Measurements from ENCODE around the gene TIMP2.
"Not testable (repeated sequence)": the region's sequence is repeated elsewhere in the genome, so short reads cannot be mapped to it uniquely, and the experiment has no call there.

Gene TIMP2

GRCh38 chr17:78922816-78923498, 2.2 kb downstream of the TIMP2 start:
- Histone ChIP-seq H3K4me1 (ENCODE audit: control insufficient read depth, insufficient read depth, low read length) (peaks cover 10% of the 10 kb centered on the region), H3K4me3 (ENCODE audit: low read length) (no peak overlapping the region), H3K9me3 (ENCODE audit: control insufficient read depth, low read length) (no peaks in the 10 kb centered on the region), H3K27me3 (ENCODE audit: control insufficient read depth, insufficient read depth, low read length) (no peaks in the 10 kb centered on the region), H3K36me3 (ENCODE audit: control insufficient read depth, insufficient read depth, low read length) (no peaks in the 10 kb centered on the region), H3K9ac (ENCODE audit: low read length) (peak overlapping the region; percentile 80)

DNA sequence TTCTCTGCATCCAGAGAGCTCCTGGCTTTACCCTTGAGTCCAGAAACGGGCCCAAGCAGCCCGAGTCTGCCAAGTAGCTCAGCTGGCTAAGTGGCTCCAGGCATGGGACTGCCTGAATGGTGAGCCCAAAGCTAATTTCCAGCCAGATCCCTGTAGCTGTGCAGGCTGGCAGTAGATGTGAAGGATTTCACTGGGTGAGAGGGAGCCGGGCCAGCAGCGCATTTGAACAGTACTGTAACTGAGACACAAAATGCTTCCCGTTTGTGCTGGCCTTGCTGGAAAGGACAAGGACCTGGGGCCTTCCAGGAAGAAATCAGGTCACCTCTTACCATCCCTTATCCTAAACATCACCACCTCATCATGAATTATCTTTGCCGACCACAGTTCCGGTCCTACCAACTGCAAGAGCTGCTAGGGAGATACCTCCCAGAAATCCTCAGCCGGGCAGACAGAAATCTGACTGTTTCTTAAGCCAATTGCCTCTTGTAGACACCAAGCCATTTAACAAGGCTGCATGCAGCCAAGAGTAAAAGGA, 3.7 kb downstream of the TIMP2 start:
- H3K9me3 ChIP-seq (ENCODE audit: control insufficient read depth, low read length): no peaks in the 10 kb centered on the region
- no peaks in the 10 kb centered on the region for H3K36me3 ChIP-seq (ENCODE audit: control insufficient read depth, insufficient read depth, low read length)
- no peak overlapping the region for H3K4me3 ChIP-seq (ENCODE audit: low read length)
- no peak overlapping the region for H3K9ac ChIP-seq (ENCODE audit: low read length)
- no peaks in the 10 kb centered on the region for H3K27me3 ChIP-seq (ENCODE audit: control insufficient read depth, insufficient read depth, low read length)
- H3K4me1 ChIP-seq (ENCODE audit: control insufficient read depth, insufficient read depth, low read length): peaks cover 13% of the 10 kb centered on the region

- peaks cover 23% of the 10 kb centered on the region for H3K4me1 ChIP-seq (ENCODE audit: control insufficient read depth, insufficient read depth, low read length)
- no peak overlapping the region for H3K9ac ChIP-seq (ENCODE audit: low read length)
- H3K9me3 ChIP-seq (ENCODE audit: control insufficient read depth, low read length): no peaks in the 10 kb centered on the region
- H3K4me3 ChIP-seq (ENCODE audit: low read length): no peak overlapping the region
- no peaks in the 10 kb centered on the region for H3K27me3 ChIP-seq (ENCODE audit: control insufficient read depth, insufficient read depth, low read length)
- H3K36me3 ChIP-seq (ENCODE audit: control insufficient read depth, insufficient read depth, low read length): no peaks in the 10 kb centered on the region
Observed at GRCh38 chr17:78920528-78920927, 4.7 kb downstream of the TIMP2 start.

- Histone ChIP-seq H3K4me1 (ENCODE audit: control insufficient read depth, insufficient read depth, low read length) (peaks cover 26% of the 10 kb centered on the region), H3K9me3 (ENCODE audit: control insufficient read depth, low read length) (no peaks in the 10 kb centered on the region), H3K4me3 (ENCODE audit: low read length) (no peak overlapping the region), H3K36me3 (ENCODE audit: control insufficient read depth, insufficient read depth, low read length) (no peaks in the 10 kb centered on the region), H3K27me3 (ENCODE audit: control insufficient read depth, insufficient read depth, low read length) (no peaks in the 10 kb centered on the region), H3K9ac (ENCODE audit: low read length) (no peak overlapping the region)
Observed at GRCh38 chr17:78919861-78920450, 5.2 kb downstream of the TIMP2 start.

- Histone ChIP-seq H3K36me3 (ENCODE audit: control insufficient read depth, insufficient read depth, low read length) (no peaks in the 10 kb centered on the region), H3K9ac (ENCODE audit: low read length) (no peak overlapping the region), H3K4me1 (ENCODE audit: control insufficient read depth, insufficient read depth, low read length) (peaks cover 23% of the 10 kb centered on the region), H3K9me3 (ENCODE audit: control insufficient read depth, low read length) (no peaks in the 10 kb centered on the region), H3K27me3 (ENCODE audit: control insufficient read depth, insufficient read depth, low read length) (no peaks in the 10 kb centered on the region), H3K4me3 (ENCODE audit: low read length) (no peak overlapping the region)
Observed at GRCh38 chr17:78918979-78919378, 6.2 kb downstream of the TIMP2 start.

GRCh38 chr17:78917451-78918275, 7.5 kb downstream of the TIMP2 start:
- Histone ChIP-seq H3K9ac (ENCODE audit: low read length) (no peak overlapping the region), H3K27me3 (ENCODE audit: control insufficient read depth, insufficient read depth, low read length) (no peaks in the 10 kb centered on the region), H3K4me3 (ENCODE audit: low read length) (no peak overlapping the region)

GRCh38 chr17:78915872-78916632, 9.1 kb downstream of the TIMP2 start:
- Histone ChIP-seq H3K9ac (ENCODE audit: low read length) (peak overlapping the region; percentile 39), H3K36me3 (ENCODE audit: control insufficient read depth, insufficient read depth, low read length) (no peaks in the 10 kb centered on the region), H3K27me3 (ENCODE audit: control insufficient read depth, insufficient read depth, low read length) (no peaks in the 10 kb centered on the region), H3K4me1 (ENCODE audit: control insufficient read depth, insufficient read depth, low read length) (peaks cover 25% of the 10 kb centered on the region), H3K4me3 (ENCODE audit: low read length) (no peak overlapping the region), H3K9me3 (ENCODE audit: control insufficient read depth, low read length) (no peaks in the 10 kb centered on the region)

More at GRCh38 chr17:78917451-78918275, 7.5 kb downstream of the TIMP2 start:
- no peaks in the 10 kb centered on the region for H3K9me3 ChIP-seq (ENCODE audit: control insufficient read depth, low read length)
- H3K4me1 ChIP-seq (ENCODE audit: control insufficient read depth, insufficient read depth, low read length): peaks cover 16% of the 10 kb centered on the region
- H3K36me3 ChIP-seq (ENCODE audit: control insufficient read depth, insufficient read depth, low read length): no peaks in the 10 kb centered on the region

DNA sequence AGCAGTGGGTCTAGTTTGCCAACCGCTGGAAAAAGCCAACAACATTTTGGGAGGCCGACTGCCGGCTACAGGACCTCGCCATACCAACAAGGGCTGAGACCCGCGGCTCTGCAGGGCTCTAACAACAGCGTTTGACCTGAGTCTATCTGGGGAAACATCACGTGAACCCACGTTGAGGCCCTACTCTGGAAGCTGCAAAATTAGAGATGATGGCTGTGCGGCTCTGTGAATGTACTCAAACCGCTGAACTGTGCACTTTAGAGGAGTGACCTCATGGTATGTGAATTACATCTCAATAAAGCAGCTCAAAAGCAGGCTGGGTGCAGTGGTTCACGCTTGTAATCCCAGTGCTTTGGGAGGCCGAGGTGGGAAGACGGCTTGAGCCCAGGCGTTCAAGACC, 12.1 kb downstream of the TIMP2 start:
- no peaks in the 10 kb centered on the region for H3K9me3 ChIP-seq (ENCODE audit: control insufficient read depth, low read length)
- H3K27me3 ChIP-seq (ENCODE audit: control insufficient read depth, insufficient read depth, low read length): no peaks in the 10 kb centered on the region
- H3K4me1 ChIP-seq (ENCODE audit: control insufficient read depth, insufficient read depth, low read length): peaks cover 31% of the 10 kb centered on the region
- no peak overlapping the region for H3K4me3 ChIP-seq (ENCODE audit: low read length)
- no peak overlapping the region for H3K9ac ChIP-seq (ENCODE audit: low read length)
- no peaks in the 10 kb centered on the region for H3K36me3 ChIP-seq (ENCODE audit: control insufficient read depth, insufficient read depth, low read length)

DNA sequence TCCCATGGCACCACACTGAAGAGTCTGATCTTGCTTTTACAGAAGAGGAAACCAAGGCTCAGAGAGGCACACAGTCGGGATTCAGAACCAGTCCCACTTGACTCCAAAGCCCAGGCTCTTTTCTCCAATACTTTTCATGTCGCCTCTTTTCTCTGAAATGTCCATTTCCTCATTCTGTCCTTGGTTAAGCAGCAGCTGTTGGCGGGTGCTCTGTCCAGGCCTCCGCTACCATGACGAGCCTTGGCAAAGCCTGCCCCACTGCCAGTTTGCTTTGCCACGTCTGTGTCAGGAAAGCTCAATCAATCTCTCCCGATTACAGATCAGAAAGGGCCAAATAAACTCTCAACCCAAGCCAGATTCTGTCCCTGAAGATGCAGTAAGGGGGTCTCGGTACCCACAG, 13.1 kb downstream of the TIMP2 start:
- Histone ChIP-seq H3K9ac (ENCODE audit: low read length) (no peak overlapping the region), H3K4me1 (ENCODE audit: control insufficient read depth, insufficient read depth, low read length) (peaks cover 31% of the 10 kb centered on the region), H3K4me3 (ENCODE audit: low read length) (no peak overlapping the region)

GRCh38 chr17:78911543-78911942, 13.6 kb downstream of the TIMP2 start:
- not testable (repeated sequence) for H3K9me3 ChIP-seq (ENCODE audit: control insufficient read depth, low read length); H3K36me3 ChIP-seq (ENCODE audit: control insufficient read depth, insufficient read depth, low read length); H3K9ac ChIP-seq (ENCODE audit: low read length); H3K27me3 ChIP-seq (ENCODE audit: control insufficient read depth, insufficient read depth, low read length); H3K4me3 ChIP-seq (ENCODE audit: low read length)
- H3K4me1 ChIP-seq (ENCODE audit: control insufficient read depth, insufficient read depth, low read length): peaks cover 28% of the 10 kb centered on the region

More for the DNA sequence above, 13.1 kb downstream of the TIMP2 start:
- Histone ChIP-seq H3K27me3 (ENCODE audit: control insufficient read depth, insufficient read depth, low read length) (no peaks in the 10 kb centered on the region), H3K36me3 (ENCODE audit: control insufficient read depth, insufficient read depth, low read length) (no peaks in the 10 kb centered on the region), H3K9me3 (ENCODE audit: control insufficient read depth, low read length) (no peaks in the 10 kb centered on the region)

DNA sequence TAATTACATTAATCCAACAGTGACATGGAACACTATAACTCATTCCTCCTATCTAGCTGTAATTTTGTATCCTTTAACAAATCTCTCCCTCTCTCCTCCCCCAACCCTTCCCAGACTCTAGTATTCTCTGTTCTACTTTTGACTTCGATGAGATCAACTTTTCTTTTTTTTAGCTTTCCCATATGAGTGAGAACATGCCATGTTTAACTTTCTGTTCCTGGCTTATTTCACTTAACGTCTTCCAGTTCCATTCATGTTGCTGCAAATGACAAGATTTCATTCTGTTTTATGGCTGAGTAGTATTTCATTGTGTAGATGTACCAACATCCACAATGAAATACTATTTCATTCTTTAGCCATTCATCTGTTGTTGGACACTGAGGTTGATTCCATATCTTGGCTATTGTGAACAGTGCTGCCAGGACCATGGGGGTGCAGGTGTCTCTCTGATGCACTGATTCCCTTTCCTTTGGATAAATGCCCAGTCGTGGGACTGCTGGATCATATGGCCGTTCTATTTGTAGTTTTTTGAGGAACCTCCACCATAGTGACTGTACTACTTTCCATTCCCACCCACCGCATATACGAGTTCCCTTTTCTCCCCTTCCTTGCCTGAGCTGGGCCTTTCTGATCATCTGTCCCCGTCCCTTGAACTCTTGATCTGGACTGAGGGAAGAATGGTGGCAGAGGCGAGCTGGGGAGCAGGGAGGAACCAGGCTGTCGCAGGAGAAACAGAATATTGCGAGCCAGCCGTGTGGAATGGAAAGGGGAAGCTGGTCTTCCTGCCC, 14.5 kb downstream of the TIMP2 start:
- no peaks in the 10 kb centered on the region for H3K27me3 ChIP-seq (ENCODE audit: control insufficient read depth, insufficient read depth, low read length)
- H3K4me3 ChIP-seq (ENCODE audit: low read length): no peak overlapping the region
- no peaks in the 10 kb centered on the region for H3K9me3 ChIP-seq (ENCODE audit: control insufficient read depth, low read length)
- H3K4me1 ChIP-seq (ENCODE audit: control insufficient read depth, insufficient read depth, low read length): peaks cover 20% of the 10 kb centered on the region
- H3K9ac ChIP-seq (ENCODE audit: low read length): no peak overlapping the region
- no peaks in the 10 kb centered on the region for H3K36me3 ChIP-seq (ENCODE audit: control insufficient read depth, insufficient read depth, low read length)

Data from mucosa of stomach (tissue), 1 donor.